Stimulated activated memory B cell treated with anti-CD40 and anti-IgM and Interleukin-4, amounts not matched to agents 10 μg/mL and 1 μg/mL and 100 μg/mL, for 72 hours (primary cell): Measurements from ENCODE around the gene PSMD1.
A peak's percentile ranks its signal among the peaks of the same experiment; 100 is the strongest.

ENCODE experiments used
- ATAC-seq: fragments of 150-1000 bp; cut with Tn5 transposase; 2 replicates; pipeline ENCODE4 v1.10.0; 2021
- H3K27ac Mint-ChIP-seq: one replicate; pipeline ENCODE4 v1.8.0; 2022; ENCODE audit warnings: mild to moderate bottlenecking, mixed read lengths
- H3K27me3 Mint-ChIP-seq: one replicate; pipeline ENCODE4 v1.8.0; 2022; ENCODE audit warnings: mixed read lengths
- H3K36me3 Mint-ChIP-seq: one replicate; pipeline ENCODE4 v1.8.0; 2022; ENCODE audit warnings: mixed read lengths
- H3K4me1 Mint-ChIP-seq: one replicate; pipeline ENCODE4 v1.8.0; 2022; ENCODE audit warnings: mixed read lengths
- H3K4me3 Mint-ChIP-seq: one replicate; pipeline ENCODE4 v1.8.0; 2022; ENCODE audit warnings: mild to moderate bottlenecking, moderate library complexity, mixed read lengths
- H3K9me3 Mint-ChIP-seq: one replicate; pipeline ENCODE4 v1.8.0; 2022; ENCODE audit warnings: mixed read lengths

Gene PSMD1

DNA sequence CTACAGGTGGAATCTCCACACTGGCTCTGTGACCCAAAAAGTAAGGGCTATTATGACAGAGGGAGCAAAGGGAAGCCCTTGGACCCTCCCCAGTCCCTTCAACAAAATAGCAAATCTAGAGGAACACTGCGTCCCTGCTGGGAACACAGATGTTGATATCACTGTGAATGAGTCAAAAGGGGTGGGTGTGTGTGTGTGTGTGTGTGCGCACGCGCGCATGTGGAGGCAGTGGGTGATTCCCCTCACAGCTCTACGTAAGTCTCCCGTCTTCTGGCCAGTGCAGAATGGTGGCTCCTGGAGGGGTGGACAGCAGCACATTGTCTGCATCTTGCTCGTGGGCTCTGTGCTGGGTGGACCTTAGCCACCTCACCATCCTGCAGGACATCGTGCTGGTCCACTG is 27.1 kb upstream of the PSMD1 start:
- no peak for ATAC-seq
- no peak overlapping the region for H3K27ac Mint-ChIP-seq
- no peaks in the 10 kb centered on the region for H3K9me3 Mint-ChIP-seq
- H3K4me3 Mint-ChIP-seq: no peak overlapping the region
- H3K4me1 Mint-ChIP-seq: peaks cover 14% of the 10 kb centered on the region
- peaks cover 8% of the 10 kb centered on the region for H3K27me3 Mint-ChIP-seq
- no peaks in the 10 kb centered on the region for H3K36me3 Mint-ChIP-seq

- Mint-ChIP-seq H3K27me3 (peaks cover 6% of the 10 kb centered on the region), H3K36me3 (no peaks in the 10 kb centered on the region), H3K27ac (no peak overlapping the region), H3K4me1 (peaks cover 20% of the 10 kb centered on the region), H3K9me3 (no peaks in the 10 kb centered on the region), H3K4me3 (no peak overlapping the region)
- no peak for ATAC-seq
Measured at GRCh38 chr2:231030725-231031124, 25.9 kb upstream of the PSMD1 start.

DNA sequence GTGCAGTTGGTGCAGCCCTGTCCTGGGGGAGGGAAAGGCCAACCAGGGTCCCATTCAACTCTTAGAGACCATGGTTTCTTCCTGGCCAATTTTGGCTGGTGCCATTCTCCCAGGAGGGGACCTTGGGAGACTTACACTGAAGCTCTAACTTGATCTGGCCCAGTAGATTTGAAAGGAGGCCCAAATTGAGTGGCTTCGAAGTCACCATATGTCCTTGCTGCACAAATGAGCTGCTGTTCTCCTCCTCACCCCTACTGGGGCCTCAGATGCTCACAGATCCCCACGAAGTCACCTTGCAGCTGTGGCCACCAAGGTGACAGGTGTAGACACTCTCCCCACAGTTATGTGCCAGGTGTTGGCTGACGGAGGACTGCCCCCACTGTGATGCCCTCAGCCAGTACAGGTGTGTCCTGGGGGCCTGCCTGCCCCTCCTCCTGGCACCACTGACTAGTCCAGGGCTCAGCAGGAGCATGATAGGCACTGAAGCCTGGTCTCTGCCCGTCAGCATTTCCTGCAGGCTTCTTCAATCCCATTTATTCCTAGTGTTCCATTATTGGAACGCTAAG is 24.0 kb upstream of the PSMD1 start:
- H3K36me3 Mint-ChIP-seq: no peaks in the 10 kb centered on the region
- H3K4me1 Mint-ChIP-seq: peaks cover 20% of the 10 kb centered on the region
- no peak overlapping the region for H3K4me3 Mint-ChIP-seq
- H3K9me3 Mint-ChIP-seq: no peaks in the 10 kb centered on the region
- no peak overlapping the region for H3K27ac Mint-ChIP-seq
- ATAC-seq: no peak
- H3K27me3 Mint-ChIP-seq: peaks cover 15% of the 10 kb centered on the region

DNA sequence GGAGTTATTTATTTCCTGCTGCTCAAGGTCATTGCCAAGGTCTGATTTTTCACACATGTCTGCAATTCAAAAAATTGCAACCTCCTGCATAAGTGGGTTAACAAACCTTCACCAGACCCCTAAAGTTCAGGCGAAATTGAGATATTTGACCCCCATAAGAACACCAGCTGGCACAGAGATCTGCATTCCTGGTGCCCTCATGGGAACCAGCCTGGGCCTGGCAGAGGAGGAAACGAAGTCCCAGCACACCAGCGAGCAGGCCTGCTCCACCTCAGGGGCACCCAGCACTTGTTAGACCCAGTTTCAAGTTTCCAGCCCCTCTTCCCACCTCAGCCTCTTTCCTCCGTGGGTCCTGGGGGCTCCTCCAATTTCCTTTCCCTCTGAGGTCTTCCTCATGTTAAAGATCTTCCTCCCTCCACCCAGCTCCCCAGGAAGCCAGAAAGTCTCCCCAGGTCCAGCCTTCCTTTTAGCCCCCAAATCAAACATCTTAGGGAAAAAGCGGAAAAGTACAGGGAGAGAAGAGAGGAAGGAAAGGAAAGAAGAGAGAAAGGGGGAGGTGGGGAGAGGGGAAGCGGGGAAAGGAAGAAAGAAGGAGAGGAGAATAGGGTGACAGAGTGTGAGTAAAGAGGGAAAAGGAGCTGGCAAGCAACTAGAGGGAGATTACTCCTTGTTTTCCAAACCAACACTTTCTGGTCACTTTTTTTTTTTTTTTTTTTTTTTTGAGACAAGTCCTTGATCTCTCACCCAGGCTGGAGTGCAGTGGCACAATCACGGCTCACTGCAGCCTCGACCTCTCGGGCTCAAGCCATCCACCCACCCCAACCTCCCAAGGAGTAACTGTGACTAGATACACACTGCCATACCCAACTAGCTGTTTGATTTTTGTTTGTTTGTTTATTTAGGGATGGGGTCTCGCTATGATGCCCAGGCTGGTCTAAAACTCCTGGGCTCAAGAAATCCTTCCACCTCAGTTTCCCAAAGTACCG is 23.2 kb upstream of the PSMD1 start:
- H3K27ac Mint-ChIP-seq: no peak overlapping the region
- no peaks in the 10 kb centered on the region for H3K9me3 Mint-ChIP-seq
- H3K4me1 Mint-ChIP-seq: peaks cover 25% of the 10 kb centered on the region
- no peaks in the 10 kb centered on the region for H3K36me3 Mint-ChIP-seq
- peaks cover 22% of the 10 kb centered on the region for H3K27me3 Mint-ChIP-seq
- ATAC-seq: no peak
- no peak overlapping the region for H3K4me3 Mint-ChIP-seq

DNA sequence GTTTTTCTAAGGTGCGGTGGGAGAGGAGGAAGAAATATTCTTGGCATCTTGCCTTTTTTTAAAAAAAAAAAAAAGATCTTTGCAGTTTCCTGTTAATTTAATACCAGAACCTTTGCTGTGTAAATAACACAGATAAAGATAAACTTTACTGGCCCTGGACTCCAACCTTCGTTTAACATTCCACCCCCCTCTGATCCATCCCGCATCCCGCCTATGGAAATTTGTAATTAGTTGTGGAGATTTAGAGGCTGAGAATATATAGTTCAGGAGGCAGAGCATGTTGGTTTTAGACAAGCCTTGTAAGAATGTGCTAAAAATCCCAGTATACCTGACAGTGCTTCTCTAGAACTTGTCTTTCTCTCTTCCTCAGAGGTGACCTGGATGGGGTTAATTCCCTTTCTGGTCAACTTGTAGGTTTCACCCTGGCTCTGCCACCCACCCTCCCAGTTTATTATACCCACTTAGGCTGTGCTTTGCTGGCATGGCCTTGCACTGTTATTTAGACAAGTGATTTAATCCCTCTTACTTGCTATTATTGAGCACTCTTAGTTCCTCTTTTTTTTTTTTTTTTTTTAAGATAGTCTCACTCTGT is 22.3 kb upstream of the PSMD1 start:
- H3K36me3 Mint-ChIP-seq: no peaks in the 10 kb centered on the region
- ATAC-seq: peak; percentile 74
- no peak overlapping the region for H3K4me3 Mint-ChIP-seq
- peaks cover 31% of the 10 kb centered on the region for H3K27me3 Mint-ChIP-seq
- no peaks in the 10 kb centered on the region for H3K9me3 Mint-ChIP-seq
- H3K4me1 Mint-ChIP-seq: peaks cover 28% of the 10 kb centered on the region
- no peak overlapping the region for H3K27ac Mint-ChIP-seq

- H3K27me3 Mint-ChIP-seq: peaks cover 48% of the 10 kb centered on the region
- no peak for ATAC-seq
- no peaks in the 10 kb centered on the region for H3K36me3 Mint-ChIP-seq
- H3K27ac Mint-ChIP-seq: no peak overlapping the region
- peaks cover 28% of the 10 kb centered on the region for H3K4me1 Mint-ChIP-seq
- no peak overlapping the region for H3K4me3 Mint-ChIP-seq
- H3K9me3 Mint-ChIP-seq: no peaks in the 10 kb centered on the region
Measured at GRCh38 chr2:231036131-231036530, 20.5 kb upstream of the PSMD1 start.

GRCh38 chr2:231036578-231037106 is 20.0 kb upstream of the PSMD1 start:
- Mint-ChIP-seq H3K27me3 (peaks cover 53% of the 10 kb centered on the region), H3K36me3 (no peaks in the 10 kb centered on the region), H3K4me3 (no peak overlapping the region)

DNA sequence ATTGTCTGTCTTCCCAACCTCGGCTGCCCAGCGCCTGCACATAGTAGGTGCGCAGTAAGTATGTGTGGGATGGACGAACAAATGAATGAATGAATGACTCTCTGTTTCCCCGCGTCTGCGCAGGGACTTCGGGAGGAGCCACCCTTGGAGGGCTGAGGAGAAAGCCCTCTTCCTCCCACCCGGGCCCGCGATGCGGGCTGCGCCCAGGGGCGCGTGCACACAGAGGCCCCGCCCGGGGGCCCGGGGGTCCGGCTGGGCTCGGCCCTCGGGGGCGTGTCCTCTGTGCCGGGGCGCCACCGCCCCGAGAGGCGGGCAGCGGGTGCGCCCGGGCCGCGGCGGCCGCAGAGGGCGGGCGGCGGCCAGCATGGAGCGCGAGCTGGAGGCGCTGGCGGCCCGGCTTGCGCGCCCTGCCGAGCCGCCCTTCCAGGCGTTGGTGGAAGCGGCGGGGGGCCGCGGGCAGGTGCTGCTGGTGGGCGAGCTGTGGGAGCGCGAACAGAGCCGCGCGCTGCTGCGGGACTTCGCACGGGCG is 19.4 kb upstream of the PSMD1 start, which contains the start of gene C2orf72:
TSS of gene C2orf72 (plus strand) at position 322 of the 529 bp plus-strand sequence. CDS start at position 365, 43 bp downstream.
- peaks cover 28% of the 10 kb centered on the region for H3K4me1 Mint-ChIP-seq
- H3K27me3 Mint-ChIP-seq: peaks cover 59% of the 10 kb centered on the region
- H3K4me3 Mint-ChIP-seq: peak within 1 kb of the TSS; percentile 64
- H3K9me3 Mint-ChIP-seq: no peaks in the 10 kb centered on the region
- H3K27ac Mint-ChIP-seq: no peak within 1 kb of the TSS
- no peaks in the 10 kb centered on the region for H3K36me3 Mint-ChIP-seq
- no peak for ATAC-seq

More at GRCh38 chr2:231036578-231037106, 20.0 kb upstream of the PSMD1 start:
- Mint-ChIP-seq H3K4me1 (peaks cover 28% of the 10 kb centered on the region), H3K9me3 (no peaks in the 10 kb centered on the region), H3K27ac (no peak overlapping the region)
- ATAC-seq: no peak

DNA sequence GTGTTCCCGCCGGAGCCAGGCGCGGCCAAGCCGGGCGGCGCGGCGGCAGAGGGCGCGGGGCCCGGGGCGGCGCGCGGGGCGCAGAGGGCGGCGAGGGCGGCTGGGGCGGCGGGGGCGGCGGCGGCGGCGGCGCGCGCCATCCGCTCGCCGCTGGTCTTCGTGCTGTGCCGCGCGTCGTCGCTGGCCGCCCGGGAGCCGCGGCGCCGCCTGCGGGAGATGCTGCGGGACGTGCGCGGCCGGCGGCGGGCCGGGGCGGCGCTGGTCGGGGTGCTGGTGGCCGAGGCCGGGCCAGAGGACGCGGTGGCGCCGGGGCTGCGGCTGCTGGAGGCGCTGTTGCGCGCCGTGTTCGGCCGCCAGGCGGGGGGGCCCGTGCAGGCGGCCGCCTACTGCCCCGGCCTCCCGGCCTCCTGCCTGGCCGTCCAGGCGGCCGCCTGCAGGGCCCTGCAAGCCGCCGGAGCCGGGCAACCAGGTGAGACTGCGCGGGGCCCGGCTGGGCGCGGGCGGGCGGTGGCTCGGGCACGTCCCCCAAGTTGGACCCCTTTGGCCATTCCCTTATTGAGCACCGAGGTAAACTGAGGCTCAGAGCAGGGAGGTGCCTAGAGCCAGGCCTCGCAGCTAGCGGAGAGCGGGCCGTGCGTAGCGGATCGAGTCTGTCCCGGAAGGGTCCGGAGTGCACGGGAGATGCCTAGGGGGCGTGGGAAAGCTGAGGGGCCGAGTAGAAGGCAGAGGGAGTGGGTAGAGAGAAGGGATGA is 18.8 kb upstream of the PSMD1 start:
- Mint-ChIP-seq H3K36me3 (no peaks in the 10 kb centered on the region), H3K4me3 (peak overlapping the region; percentile 64), H3K27ac (no peak overlapping the region), H3K4me1 (peaks cover 28% of the 10 kb centered on the region), H3K27me3 (peaks cover 59% of the 10 kb centered on the region), H3K9me3 (no peaks in the 10 kb centered on the region)
- ATAC-seq: no peak

DNA sequence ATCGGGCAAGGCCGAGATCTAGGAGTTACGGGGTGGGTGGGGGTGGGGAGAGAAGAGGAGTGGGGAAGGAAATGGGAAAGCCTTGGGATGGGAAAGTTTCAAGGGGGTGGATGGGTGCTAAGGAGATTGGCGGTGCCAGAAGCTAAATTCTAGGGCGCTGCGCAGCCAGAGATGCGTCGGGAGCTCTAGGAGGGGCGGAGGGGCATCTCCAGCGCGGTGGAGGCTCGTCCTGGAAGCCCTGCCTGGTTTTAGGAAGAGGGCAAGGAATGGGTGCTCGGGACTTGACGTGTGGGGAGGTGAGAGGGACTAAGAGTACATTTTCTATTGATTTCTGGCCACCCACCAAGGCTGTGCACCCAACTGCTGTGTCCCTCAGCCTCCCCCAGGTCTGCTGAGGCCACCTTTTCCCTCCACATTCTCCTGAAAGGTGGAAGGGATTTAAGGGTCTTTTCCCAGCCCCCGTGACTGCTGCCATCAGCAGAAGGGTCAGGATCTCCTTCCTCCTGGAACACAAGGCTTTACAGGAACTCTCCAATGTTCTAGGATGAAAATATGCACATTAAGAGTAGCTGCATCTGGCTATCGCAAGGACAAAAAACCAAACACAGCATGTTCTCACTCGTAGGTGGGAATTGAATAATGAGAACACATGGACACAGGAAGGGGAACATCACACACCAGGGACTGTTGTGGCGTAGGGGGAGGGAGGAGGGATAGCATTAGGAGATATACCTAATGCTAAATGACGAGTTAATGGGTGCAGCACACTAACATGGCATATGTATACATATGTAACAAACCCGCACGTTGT is 18.0 kb upstream of the PSMD1 start:
- Mint-ChIP-seq H3K27ac (no peak overlapping the region), H3K36me3 (no peaks in the 10 kb centered on the region), H3K27me3 (peaks cover 59% of the 10 kb centered on the region), H3K4me3 (peak overlapping the region; percentile 64), H3K4me1 (peaks cover 23% of the 10 kb centered on the region), H3K9me3 (no peaks in the 10 kb centered on the region)
- ATAC-seq: no peak

DNA sequence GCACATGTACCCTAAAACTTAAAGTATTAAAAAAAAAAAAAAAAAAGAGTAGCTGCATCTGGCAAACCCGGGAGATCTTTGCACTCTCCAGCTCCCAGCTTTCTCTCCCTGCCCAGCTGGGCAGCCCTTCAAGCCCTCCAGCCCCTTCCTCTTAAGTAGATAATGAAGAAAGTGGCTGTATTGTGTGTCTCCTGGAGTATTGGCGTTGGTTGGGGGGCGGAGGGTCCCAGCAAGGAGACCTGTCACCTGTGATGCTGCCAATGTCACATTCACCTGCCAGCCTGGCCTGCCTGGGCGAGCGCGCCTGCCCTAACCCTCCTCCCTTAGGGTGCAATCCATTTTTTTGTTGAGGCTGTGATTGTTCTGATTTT is 17.4 kb upstream of the PSMD1 start:
- Mint-ChIP-seq H3K27me3 (peaks cover 59% of the 10 kb centered on the region), H3K4me1 (peaks cover 17% of the 10 kb centered on the region), H3K4me3 (no peak overlapping the region), H3K36me3 (no peaks in the 10 kb centered on the region), H3K27ac (no peak overlapping the region), H3K9me3 (no peaks in the 10 kb centered on the region)
- no peak for ATAC-seq

DNA sequence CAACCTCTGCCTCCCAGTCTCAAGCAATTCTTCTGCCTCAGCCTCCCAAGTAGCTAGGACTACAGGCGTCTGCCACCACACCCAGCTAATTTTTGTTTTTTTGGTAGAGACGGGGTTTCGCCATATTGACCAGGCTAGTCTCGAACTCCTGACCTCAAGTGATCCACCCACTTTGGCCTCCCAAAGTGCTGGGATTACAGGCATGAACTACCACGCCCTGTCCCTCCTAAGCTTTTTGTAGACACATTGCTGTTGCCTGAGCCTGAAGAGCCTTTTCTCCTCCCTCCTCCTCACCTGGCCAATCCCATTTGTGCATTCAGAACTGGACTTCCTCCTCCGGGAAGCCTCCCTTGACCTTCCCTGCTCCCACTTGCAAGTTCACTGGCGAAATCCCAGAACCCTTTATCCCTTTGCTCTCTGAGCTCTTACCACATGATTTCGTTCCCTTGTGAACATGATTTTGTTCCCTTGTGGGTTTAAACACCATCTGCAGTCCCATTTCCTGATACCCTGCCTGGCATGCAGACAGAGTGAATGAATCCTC is 16.8 kb upstream of the PSMD1 start:
- H3K36me3 Mint-ChIP-seq: no peaks in the 10 kb centered on the region
- no peak overlapping the region for H3K4me3 Mint-ChIP-seq
- H3K4me1 Mint-ChIP-seq: peaks cover 11% of the 10 kb centered on the region
- no peak overlapping the region for H3K27ac Mint-ChIP-seq
- no peaks in the 10 kb centered on the region for H3K9me3 Mint-ChIP-seq
- ATAC-seq: no peak
- peaks cover 59% of the 10 kb centered on the region for H3K27me3 Mint-ChIP-seq

DNA sequence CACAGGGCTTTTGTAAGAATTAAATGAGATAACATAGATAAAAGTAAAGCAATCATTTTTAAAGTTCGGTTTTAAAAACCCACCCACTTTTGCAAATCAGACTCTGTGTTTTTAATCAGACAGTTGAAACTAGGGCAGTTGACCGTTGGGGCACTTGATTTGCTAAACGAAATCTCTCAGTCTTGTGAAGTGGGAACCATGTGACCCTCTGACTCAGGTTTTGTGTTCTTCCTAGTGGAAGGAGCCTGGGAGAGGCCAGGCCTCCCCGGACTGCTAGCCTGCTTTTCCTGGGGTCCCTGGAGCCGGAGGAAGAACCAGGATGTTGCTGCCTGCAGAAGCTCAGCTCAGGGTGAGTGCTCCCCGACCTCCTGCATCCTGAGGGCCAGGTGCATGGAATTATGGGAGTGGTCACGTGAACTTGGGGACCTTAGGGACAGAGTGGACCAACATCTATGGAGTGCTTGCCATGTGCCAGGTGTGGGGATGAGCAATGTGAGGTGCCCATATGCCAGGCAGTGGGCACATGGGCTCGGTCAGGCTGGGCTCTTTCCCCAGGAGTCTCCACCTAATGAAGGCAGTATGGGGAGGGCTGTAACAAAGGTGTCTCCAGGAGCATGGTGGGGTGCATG is 15.5 kb upstream of the PSMD1 start:
- no peak overlapping the region for H3K27ac Mint-ChIP-seq
- H3K36me3 Mint-ChIP-seq: no peaks in the 10 kb centered on the region
- no peak for ATAC-seq
- peaks cover 8% of the 10 kb centered on the region for H3K4me1 Mint-ChIP-seq
- no peaks in the 10 kb centered on the region for H3K9me3 Mint-ChIP-seq
- no peak overlapping the region for H3K4me3 Mint-ChIP-seq
- peaks cover 54% of the 10 kb centered on the region for H3K27me3 Mint-ChIP-seq
